Measurements from ENCODE around the gene ARL6IP6.
"Not testable (repeated sequence)": the region's sequence is repeated elsewhere in the genome, so short reads cannot be mapped to it uniquely, and the experiment has no call there.

The ARL6IP6 gene

DNA sequence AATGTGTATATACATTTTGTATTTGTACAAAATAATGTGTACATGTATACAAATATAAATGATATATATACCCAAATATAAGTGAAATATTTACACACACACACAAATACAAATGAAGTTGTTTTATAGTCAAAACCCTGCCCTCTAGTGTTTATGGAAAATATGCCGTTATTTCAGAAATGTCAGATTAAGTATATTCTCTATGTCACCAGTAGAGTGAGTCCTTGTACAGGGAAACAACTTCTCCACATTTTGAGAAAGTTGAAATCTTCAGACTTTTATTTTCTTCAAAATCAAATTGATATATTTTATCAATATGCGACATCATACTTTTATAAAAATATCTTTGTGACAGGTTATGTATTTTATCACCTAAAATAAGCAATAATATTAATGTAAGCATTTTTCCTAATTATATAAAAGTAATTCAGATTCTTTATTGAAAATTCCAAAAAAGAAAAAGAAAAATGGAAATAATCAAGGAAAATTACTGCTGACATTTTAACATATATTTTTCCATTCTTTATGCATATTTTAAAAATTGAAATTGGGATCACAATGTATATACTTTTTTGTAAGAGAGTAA lies 22.4 kb downstream of the ARL6IP6 start:
- no peak for DNase-seq (ENCODE audit: insufficient read length, low spot score)
- peak; percentile 38 for FAIRE-seq
- TF ChIP-seq, protein P1, sequence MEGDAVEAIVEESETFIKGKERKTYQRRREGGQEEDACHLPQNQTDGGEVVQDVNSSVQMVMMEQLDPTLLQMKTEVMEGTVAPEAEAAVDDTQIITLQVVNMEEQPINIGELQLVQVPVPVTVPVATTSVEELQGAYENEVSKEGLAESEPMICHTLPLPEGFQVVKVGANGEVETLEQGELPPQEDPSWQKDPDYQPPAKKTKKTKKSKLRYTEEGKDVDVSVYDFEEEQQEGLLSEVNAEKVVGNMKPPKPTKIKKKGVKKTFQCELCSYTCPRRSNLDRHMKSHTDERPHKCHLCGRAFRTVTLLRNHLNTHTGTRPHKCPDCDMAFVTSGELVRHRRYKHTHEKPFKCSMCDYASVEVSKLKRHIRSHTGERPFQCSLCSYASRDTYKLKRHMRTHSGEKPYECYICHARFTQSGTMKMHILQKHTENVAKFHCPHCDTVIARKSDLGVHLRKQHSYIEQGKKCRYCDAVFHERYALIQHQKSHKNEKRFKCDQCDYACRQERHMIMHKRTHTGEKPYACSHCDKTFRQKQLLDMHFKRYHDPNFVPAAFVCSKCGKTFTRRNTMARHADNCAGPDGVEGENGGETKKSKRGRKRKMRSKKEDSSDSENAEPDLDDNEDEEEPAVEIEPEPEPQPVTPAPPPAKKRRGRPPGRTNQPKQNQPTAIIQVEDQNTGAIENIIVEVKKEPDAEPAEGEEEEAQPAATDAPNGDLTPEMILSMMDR (IDR thresholded peaks at IDR 0.05; ENCODE audit: insufficient read depth, missing control alignments) = peak; percentile 98

DNA sequence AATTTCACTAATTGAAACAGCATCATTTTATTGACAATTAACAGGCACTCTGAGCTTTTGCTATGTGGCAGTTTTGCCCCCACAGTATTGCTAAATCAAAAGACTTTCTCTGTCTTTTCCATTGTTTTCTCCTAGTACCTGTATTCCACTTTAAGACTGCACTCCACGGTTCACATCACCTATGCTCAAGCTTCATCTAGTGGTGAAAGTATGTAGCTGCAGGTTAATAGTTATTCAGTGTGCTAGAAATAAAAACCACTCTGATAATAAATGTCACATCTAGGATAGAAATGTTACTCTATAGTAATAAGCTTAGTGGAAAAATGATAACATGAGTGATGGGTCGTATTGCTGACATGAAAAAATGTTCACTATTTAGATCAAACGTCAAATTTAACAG lies 24.6 kb downstream of the ARL6IP6 start:
- DNase-seq (ENCODE audit: insufficient read length, low spot score) (no peak), FAIRE-seq (peak; percentile 16)

DNA sequence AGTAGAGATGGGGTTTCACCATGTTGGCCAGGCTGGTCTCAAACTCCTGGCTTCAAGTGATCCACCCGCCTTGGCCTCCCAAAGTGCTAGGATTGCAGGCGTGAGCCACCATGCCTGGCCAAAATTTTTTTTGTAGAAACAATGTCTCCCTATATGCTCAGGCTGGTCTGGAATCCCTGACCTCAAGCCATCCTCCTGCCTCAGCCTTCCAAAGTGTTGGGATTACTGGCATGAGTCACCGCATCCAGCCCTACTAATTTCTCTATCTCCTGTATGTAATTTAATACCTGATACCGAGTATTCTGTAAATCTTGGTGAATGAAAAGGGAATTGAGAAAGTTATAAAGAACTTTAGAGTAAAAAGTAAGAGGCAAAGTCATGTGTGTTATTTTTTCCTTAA lies 29.3 kb downstream of the ARL6IP6 start:
- not testable (repeated sequence) for DNase-seq (ENCODE audit: insufficient read length, low spot score); FAIRE-seq

More for the DNA sequence above, 24.6 kb downstream of the ARL6IP6 start:
- TF ChIP-seq, protein P1 (IDR thresholded peaks at IDR 0.05; ENCODE audit: insufficient read depth, missing control alignments) = peak; percentile 53

DNA sequence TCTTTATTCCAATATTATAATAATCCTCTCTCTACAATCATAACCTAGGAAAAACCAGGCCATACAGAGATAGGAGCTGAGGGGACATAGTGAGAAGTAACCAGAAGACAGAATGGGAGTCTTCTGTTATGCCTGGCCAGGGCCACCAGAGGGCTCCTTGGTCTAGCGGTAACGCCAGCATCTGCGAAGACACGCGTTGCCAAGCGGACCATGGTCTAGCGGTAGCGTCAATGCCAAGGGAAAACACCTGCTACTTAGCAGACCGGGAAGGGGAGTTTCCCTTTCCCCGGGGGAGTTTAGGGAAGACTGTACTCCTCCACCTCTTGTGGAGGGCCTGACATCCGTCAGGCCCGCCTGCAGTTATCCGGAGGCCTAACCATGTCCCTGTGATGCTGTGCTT lies 36.6 kb downstream of the ARL6IP6 start:
- DNase-seq (ENCODE audit: insufficient read length, low spot score) = no peak
- no peak for FAIRE-seq

DNA sequence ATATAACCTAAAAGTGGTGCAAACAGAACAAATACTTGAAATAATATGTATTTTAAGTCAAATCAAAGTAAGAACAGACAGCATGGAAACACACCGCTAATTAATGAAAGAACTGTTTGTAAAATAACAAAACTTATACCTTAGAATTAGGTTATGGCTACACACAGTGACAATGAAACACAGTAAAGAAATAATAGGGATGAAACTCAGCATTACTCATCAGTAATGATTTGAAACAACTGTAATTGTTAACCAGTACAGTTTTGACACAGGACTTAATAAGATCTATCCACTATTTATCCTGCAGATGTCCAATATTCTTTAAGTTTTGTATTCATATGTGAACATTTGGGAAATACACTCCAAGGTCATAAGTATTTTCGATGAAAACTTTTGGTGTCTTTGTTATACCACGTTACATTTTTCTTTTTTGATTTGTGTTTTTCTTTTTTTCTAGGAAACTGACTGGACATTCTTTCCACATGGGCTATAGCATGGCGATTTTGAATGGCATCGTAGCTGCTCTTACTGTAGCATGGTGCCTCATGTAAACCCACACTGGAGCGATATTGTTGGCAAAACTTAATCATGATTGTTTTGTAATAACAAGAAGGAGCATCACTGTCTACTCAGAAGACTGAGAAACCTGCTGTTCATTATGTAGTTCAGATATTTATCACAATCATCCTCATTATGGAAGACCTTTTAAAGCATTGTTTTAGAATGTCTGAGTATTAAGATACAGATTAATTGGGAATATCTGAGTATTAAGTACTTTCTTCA lies 41.1 kb downstream of the ARL6IP6 start:
- FAIRE-seq = peak; percentile 35
- TF ChIP-seq, protein P1 (IDR thresholded peaks at IDR 0.05; ENCODE audit: insufficient read depth, missing control alignments) = no peak
- no peak for DNase-seq (ENCODE audit: insufficient read length, low spot score)

More for the DNA sequence above, 36.6 kb downstream of the ARL6IP6 start:
- TF ChIP-seq, protein P1 (IDR thresholded peaks at IDR 0.05; ENCODE audit: insufficient read depth, missing control alignments) = peak; percentile 9

DNA sequence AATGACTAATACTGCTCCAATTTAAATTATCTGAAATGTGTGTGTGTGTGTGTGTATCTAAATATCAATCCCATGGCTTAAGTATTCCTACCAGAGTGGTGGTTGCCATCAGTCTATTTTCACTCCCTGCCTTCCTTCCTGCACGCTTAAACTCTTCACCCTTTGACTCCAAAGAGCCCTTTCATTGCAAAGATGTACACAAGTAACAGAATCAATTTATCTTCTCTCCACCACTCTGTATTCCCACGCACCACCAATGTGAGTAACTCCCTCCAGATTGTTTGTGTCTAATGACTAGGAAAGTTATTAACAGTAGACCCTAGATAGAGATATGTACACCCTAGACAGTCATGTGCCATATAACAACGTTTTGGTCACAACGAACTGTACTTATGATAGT lies 42.8 kb downstream of the ARL6IP6 start:
- TF ChIP-seq, protein P1 (IDR thresholded peaks at IDR 0.05; ENCODE audit: insufficient read depth, missing control alignments) = no peak
- DNase-seq (ENCODE audit: insufficient read length, low spot score) (no peak), FAIRE-seq (no peak)

DNA sequence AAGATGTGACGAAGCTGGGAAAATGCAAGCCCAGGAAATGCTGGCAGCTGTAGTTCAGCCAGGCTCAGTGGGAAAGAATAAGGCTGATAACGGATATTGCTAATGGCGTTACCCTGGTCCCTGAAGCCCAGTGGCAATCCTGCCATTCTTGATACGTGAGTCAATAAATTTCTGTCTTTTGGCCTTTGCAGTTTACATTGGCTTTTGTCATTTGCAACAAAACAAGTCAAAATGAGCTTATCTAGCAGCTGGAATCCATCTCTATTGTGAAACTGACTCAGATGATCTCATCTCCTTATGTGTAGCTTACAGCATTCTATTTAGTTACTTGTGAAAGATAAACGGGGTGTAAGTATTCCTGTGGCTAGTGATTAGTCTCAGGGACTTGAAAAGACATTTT lies 43.8 kb downstream of the ARL6IP6 start:
- FAIRE-seq = no peak
- TF ChIP-seq, protein P1 (IDR thresholded peaks at IDR 0.05; ENCODE audit: insufficient read depth, missing control alignments) = no peak

DNA sequence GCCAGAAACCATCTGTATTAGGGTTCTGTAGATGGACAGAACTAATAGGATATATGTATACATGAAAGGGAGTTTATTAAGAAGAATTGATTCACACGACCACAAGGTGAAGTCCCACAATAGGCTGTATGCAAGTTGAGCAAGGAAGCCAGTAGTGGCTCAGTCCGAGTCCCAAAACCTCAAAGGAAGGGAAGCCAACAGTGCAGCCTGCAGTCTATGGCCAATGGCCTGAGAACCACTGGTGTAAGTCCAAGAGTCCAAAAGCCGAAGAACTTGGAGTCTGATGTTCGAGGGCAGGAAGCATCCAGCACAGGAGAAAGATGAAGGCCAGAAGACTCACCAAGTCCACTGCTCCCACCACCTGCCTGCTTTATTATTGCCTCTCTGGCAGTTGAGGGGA lies 44.8 kb downstream of the ARL6IP6 start:
- FAIRE-seq; DNase-seq (ENCODE audit: insufficient read length, low spot score): not testable (repeated sequence)

More for the DNA sequence above, 43.8 kb downstream of the ARL6IP6 start:
- no peak for DNase-seq (ENCODE audit: insufficient read length, low spot score)

All from D721Med (cell line).